ENCODE data around the gene PHF12. TPM values are rescaled to one million over a fixed set of nuclear protein-coding genes. Genes with fewer than 3 reads are reported as not detected.
A peak's percentile ranks its signal among the peaks of the same experiment; 100 is the strongest.

The PHF12 gene
- total RNA-seq, 2 donors from 2014 or later = 46.2 to 71.7 TPM

DNA sequence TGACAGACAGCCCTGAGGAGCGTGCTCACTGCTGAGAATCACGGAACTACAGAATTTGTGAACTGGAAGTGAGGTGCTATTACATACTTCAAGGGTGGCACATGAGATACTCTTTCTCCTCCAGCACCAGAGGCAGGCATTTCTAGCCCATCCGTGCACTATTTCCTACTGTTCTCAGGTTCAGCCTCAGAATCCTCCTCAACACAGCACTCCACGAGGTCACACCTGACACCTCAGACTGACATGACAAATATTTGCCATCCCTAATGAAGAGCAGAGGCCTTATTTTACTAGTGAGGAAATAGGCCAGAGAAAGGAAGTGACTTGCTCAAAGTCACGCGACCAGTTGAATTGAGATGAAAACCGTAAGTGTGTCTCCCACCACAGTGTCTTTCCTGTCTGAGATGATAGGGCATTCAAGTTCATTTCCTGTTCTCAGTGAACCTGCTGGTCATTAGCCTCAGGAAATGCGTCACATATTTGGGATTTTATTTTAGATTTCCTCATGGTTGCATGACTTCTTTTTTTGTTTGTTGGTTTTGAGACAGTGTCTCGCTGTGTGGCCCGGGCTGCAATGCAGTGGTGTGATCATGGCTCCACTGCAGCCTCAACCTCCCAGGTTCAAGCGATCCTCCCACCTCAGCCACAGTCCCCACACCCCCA is 30.9 kb upstream of the PHF12 start:
- ATAC-seq = peak; percentile 83 to 92
- peak overlapping the region; percentile 87 to 94 for H3K27ac Mint-ChIP-seq
- no peaks in the 10 kb centered on the region for H3K36me3 Mint-ChIP-seq
- DNase-seq (ENCODE audit: low spot score in 2 of 2) = peak; percentile 18 to 63
- H3K9me3 Mint-ChIP-seq = peaks cover 4 to 7% of the 10 kb centered on the region in 2 donors

- Mint-ChIP-seq H3K36me3 (no peaks in the 10 kb centered on the region), H3K9me3 (peaks cover 4 to 5% of the 10 kb centered on the region in 2 donors), H3K27ac (no peak overlapping the region)
- ATAC-seq = no peak
- no peak for DNase-seq (ENCODE audit: low spot score in 2 of 2)
Measured at GRCh38 chr17:28978356-28978964, 27.1 kb upstream of the PHF12 start.

DNA sequence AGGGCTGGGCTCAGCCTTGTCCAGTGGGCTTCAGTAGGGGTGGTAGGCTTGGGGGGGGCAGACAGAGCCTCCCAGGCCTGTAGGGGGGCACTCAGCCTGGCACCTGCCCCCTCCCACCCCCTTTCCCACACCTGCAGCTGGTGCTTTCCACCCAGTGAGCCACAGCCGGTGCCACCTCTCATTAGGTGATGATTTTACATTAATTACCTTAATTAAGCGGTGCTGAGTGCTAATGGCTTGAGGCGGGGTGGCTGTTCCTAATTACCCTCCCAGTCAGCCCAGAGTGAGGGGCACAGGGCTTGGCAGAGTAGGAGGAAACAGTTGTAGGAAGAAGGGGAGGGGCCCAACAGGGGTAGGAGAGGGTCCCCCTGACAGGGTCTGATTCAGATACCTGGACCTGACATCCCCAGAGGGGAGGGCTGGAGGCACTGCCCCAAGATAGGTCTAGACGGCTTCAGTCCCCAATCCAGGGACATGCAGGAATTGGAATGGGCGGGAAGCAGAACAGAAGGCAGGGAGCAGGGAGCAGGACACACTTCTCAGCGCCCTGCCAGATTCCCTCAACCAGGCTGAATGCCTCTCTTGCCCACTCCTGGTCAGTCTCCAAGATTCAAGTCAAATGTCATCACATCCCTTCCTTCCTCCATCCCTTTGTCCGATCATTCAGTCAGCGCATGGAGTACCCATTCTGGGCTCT is 26.5 kb upstream of the PHF12 start:
- DNase-seq (ENCODE audit: low spot score in 2 of 2) (no peak), ATAC-seq (no peak)
- Mint-ChIP-seq H3K9me3 (peaks cover 0 to 4% of the 10 kb centered on the region in 2 donors), H3K27ac (no peak overlapping the region), H3K36me3 (no peaks in the 10 kb centered on the region)

- H3K36me3 Mint-ChIP-seq = no peaks in the 10 kb centered on the region
- no peak overlapping the region for H3K27ac Mint-ChIP-seq
- ATAC-seq (no peak), DNase-seq (ENCODE audit: low spot score in 2 of 2) (no peak)
- H3K9me3 Mint-ChIP-seq = no peaks in the 10 kb centered on the region
Measured at GRCh38 chr17:28975646-28976045, 24.3 kb upstream of the PHF12 start.

- ATAC-seq (no peak), DNase-seq (ENCODE audit: low spot score in 2 of 2) (no peak)
- no peaks in the 10 kb centered on the region for H3K9me3 Mint-ChIP-seq
- H3K27ac Mint-ChIP-seq = no peak overlapping the region
- no peaks in the 10 kb centered on the region for H3K36me3 Mint-ChIP-seq
Measured at GRCh38 chr17:28975031-28975430, 23.7 kb upstream of the PHF12 start.

GRCh38 chr17:28974451-28974850 is 23.1 kb upstream of the PHF12 start:
- H3K27ac Mint-ChIP-seq = peak overlapping the region in 1 of 2 donors; percentile 28
- ATAC-seq = no peak
- no peak for DNase-seq (ENCODE audit: low spot score in 2 of 2)
- H3K36me3 Mint-ChIP-seq = no peaks in the 10 kb centered on the region
- H3K9me3 Mint-ChIP-seq = no peaks in the 10 kb centered on the region

DNA sequence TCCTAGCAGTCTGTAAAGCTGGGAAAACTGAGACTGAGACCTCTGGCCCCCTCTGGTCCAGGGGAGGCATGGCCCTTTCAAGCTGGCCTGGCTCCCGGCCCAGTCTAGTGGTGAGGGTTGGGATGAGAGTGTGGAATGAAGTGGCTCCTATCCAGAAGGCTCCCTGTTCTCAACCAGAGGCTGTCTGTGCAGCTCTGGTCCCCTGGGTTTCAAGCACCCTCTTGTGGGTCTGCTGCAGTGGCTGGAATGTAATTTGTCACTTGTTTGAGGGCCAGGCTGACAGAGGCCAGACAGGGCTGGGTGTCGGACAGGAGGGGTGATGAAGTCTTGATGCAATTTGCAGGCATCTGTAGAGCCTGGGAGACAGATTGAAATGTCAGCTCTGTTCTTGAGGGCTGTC is 22.1 kb upstream of the PHF12 start:
- peak overlapping the region; percentile 28 to 73 for H3K27ac Mint-ChIP-seq
- no peak for ATAC-seq
- no peaks in the 10 kb centered on the region for H3K36me3 Mint-ChIP-seq
- H3K9me3 Mint-ChIP-seq = no peaks in the 10 kb centered on the region
- DNase-seq (ENCODE audit: low spot score in 2 of 2) = no peak

GRCh38 chr17:28972437-28972836 is 21.1 kb upstream of the PHF12 start:
- Mint-ChIP-seq H3K27ac (peak overlapping the region in 1 of 2 donors; percentile 29), H3K9me3 (no peaks in the 10 kb centered on the region), H3K36me3 (no peaks in the 10 kb centered on the region)
- ATAC-seq = no peak
- no peak for DNase-seq (ENCODE audit: low spot score in 2 of 2)

DNA sequence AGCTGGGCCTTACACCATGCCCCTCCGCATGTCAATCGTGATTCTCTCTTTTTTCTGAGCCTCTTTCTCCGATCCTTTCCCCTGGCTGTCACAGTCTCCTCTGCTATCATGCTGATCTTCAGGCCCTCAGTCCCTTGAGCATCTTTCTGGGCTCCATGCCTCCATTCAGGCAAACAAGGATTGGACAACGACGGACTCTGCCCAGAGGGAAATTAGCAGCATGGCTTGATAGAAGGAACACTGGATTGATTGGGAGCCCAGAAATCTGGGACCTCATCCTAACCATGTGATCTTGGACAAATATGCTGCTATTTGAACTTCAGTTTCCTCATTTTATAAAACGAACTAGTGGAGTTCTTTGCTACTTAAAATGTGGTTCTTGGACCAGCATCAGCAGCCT is 19.6 kb upstream of the PHF12 start:
- H3K36me3 Mint-ChIP-seq = no peaks in the 10 kb centered on the region
- H3K27ac Mint-ChIP-seq = peak overlapping the region in 1 of 2 donors; percentile 27
- ATAC-seq (no peak), DNase-seq (ENCODE audit: low spot score in 2 of 2) (no peak)
- H3K9me3 Mint-ChIP-seq = no peaks in the 10 kb centered on the region

DNA sequence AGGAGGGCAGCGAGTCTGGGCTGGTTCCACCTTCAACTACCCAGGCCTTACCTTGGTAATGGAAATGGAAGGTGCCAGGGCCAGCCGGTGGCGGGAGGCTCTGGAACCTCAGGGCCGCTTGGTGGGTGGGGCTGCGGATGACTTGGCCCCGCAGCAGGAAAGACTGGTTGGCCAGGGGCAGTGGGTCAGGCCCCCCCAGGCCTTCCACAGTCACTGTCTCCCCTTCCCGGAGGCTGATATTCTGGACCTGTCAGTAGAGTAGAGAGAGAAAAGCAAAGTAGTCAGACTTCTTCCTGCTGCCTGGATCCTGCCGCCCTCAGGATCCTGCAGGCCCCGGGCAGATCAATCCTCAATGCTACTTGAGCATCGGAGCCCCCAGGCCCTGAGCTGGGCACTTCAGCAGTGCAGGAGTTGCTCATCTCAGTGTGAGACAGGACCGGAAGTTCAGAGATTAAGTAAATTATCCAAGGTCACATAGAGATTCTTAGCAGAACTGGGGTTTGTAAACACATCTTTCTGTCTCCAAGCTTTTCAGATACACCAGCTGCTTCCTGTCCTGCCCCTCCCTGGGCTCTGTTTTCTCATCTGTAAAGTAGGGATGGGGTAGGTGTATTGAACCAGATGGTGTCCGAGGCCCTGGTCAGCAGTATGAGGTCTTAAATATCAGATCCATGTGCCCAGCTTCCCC is 18.5 kb upstream of the PHF12 start:
- Mint-ChIP-seq H3K36me3 (no peaks in the 10 kb centered on the region), H3K9me3 (no peaks in the 10 kb centered on the region), H3K27ac (peak overlapping the region in 1 of 2 donors; percentile 27)
- ATAC-seq (no peak), DNase-seq (ENCODE audit: low spot score in 2 of 2) (no peak)

DNA sequence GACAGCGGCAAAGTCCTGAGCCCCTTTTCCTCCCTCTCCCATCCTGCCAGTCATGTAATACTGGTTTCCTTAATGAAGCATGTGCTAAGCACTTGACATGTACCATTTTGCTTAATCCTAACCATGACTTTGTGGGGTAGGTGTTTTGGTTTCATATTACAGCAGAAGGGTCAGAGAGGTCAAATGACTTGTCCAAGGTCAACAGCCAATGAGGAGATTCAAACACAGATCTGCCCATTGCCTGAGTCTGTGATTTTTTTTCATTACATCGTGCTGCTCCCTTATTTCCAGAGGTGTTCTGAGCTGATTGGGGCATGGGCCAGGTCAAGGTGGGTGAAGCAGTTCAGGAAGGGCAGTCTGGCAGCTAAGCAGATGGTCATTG is 17.6 kb upstream of the PHF12 start:
- DNase-seq (ENCODE audit: low spot score in 2 of 2) (no peak), ATAC-seq (no peak)
- H3K27ac Mint-ChIP-seq = no peak overlapping the region
- no peaks in the 10 kb centered on the region for H3K36me3 Mint-ChIP-seq
- no peaks in the 10 kb centered on the region for H3K9me3 Mint-ChIP-seq

DNA sequence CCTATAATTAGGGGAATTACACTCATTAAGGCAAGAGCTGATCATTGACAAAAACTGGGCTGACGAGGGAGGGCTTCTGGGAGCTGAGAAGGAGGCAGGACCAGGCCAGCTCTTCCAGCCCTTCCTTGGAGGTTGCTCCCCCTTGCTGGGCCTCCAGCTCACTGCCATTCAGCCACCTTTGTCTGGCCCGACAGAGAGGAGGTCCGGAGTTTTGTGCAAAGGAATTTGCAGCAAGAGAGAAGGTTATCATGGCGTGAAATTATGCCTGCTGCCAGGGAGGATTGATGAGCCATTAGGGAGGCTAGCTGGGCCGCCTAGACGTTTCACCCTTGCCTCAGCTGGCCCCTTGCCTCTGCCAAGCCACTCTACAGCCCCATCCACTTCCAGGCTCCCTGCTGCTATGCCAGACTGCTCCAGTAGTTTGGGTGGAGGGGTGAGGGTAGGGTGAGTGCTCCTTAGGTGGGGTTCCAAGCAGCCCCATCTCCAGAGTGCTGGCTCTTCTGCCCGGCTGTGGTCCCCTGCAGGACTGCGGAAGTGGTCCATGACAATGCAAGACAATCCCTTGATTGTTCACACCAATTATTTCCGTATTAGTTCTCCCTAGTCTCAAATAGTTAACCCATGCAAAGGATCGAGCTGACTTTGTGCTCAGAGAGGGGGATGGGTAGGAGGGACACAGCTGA is 17.1 kb upstream of the PHF12 start:
- no peak for ATAC-seq
- DNase-seq (ENCODE audit: low spot score in 2 of 2) = no peak
- no peaks in the 10 kb centered on the region for H3K36me3 Mint-ChIP-seq
- H3K9me3 Mint-ChIP-seq = no peaks in the 10 kb centered on the region
- no peak overlapping the region for H3K27ac Mint-ChIP-seq

- DNase-seq (ENCODE audit: low spot score in 2 of 2) (no peak), ATAC-seq (no peak)
- no peak overlapping the region for H3K27ac Mint-ChIP-seq
- no peaks in the 10 kb centered on the region for H3K36me3 Mint-ChIP-seq
- H3K9me3 Mint-ChIP-seq = no peaks in the 10 kb centered on the region
Measured at GRCh38 chr17:28967221-28968135, 16.2 kb upstream of the PHF12 start.

- no peak overlapping the region for H3K27ac Mint-ChIP-seq
- no peaks in the 10 kb centered on the region for H3K36me3 Mint-ChIP-seq
- no peaks in the 10 kb centered on the region for H3K9me3 Mint-ChIP-seq
- no peak for ATAC-seq
- DNase-seq (ENCODE audit: low spot score in 2 of 2) = no peak
Measured at GRCh38 chr17:28963841-28964240, 12.5 kb upstream of the PHF12 start.

GRCh38 chr17:28963055-28963611 is 11.8 kb upstream of the PHF12 start:
- ATAC-seq (no peak), DNase-seq (ENCODE audit: low spot score in 2 of 2) (no peak)
- H3K27ac Mint-ChIP-seq = no peak overlapping the region
- no peaks in the 10 kb centered on the region for H3K9me3 Mint-ChIP-seq
- H3K36me3 Mint-ChIP-seq = no peaks in the 10 kb centered on the region

DNA sequence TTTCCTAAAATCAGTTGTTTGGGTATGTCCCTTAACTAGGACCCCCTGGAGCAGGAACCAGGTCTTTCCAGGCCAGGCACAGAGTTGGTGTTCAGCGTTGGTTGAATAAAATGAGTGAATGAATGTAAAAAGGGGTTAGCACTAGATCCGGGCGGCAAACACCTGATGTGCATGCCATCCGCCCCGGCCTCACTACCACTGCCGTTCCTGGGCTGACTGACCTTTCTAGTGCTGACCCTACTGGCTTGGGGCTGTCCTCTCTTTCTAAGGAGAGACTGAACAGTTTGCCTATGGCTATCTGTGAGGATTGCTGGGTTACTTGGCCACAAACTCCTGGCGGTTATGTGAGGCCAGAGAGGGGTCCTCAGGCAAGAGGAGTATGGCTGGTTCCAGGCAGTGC is 10.1 kb upstream of the PHF12 start:
- H3K27ac Mint-ChIP-seq = no peak overlapping the region

More for the DNA sequence above, 10.1 kb upstream of the PHF12 start:
- ATAC-seq = no peak
- Mint-ChIP-seq H3K9me3 (no peaks in the 10 kb centered on the region), H3K36me3 (no peaks in the 10 kb centered on the region)
- DNase-seq (ENCODE audit: low spot score in 2 of 2) = no peak
